Smooth muscle cell (in vitro differentiated cells): ENCODE data around the gene NDC1. TPM values are rescaled to one million over a fixed set of nuclear protein-coding genes. Genes with fewer than 3 reads are reported as not detected.

Experiments used
- DNase-seq: peaks from one replicate; lab custom pipeline; 2025; ENCODE audit not compliant: unreplicated experiment; lab: John Stamatoyannopoulos, UW
- H2AFZ ChIP-seq: fragments of 200-600 bp; sonication (generic); 2 replicates; pipeline ENCODE4 v1.6.0; 2016; ENCODE audit warnings: antibody characterized with exemption, low read depth, mild to moderate bottlenecking
- H3F3A ChIP-seq: fragments of 200-600 bp; sonication (generic); 2 replicates; pipeline ENCODE4 v1.6.0; 2017; ENCODE audit warnings: antibody characterized with exemption, low read depth
- H3K27ac ChIP-seq: fragments of 200-600 bp; sonication (generic); 2 replicates; pipeline ENCODE4 v1.5.1; 2016; ENCODE audit warnings: low read depth, mild to moderate bottlenecking
- H3K27me3 ChIP-seq: fragments of 200-600 bp; sonication (generic); 2 replicates; pipeline ENCODE4 v1.6.1; 2016; ENCODE audit warnings: low read depth, mild to moderate bottlenecking
- H3K36me3 ChIP-seq: fragments of 200-600 bp; sonication (generic); 2 replicates; pipeline ENCODE4 v1.5.1; 2016; ENCODE audit warnings: low read depth
- H3K4me1 ChIP-seq: fragments of 200-600 bp; sonication (generic); 2 replicates; pipeline ENCODE4 v1.5.1; 2016; ENCODE audit warnings: low read depth
- H3K4me2 ChIP-seq: fragments of 200-600 bp; sonication (generic); 2 replicates; pipeline ENCODE4 v1.6.0; 2016; ENCODE audit warnings: mild to moderate bottlenecking
- H3K4me3 ChIP-seq: fragments of 200-600 bp; sonication (generic); 2 replicates; pipeline ENCODE4 v1.5.1; 2016; ENCODE audit warnings: mild to moderate bottlenecking
- H3K79me2 ChIP-seq: fragments of 200-600 bp; sonication (generic); 2 replicates; pipeline ENCODE4 v1.6.0; 2016; ENCODE audit warnings: low read depth, mild to moderate bottlenecking
- H3K9ac ChIP-seq: fragments of 200-600 bp; sonication (generic); 2 replicates; pipeline ENCODE4 v1.6.0; 2016; ENCODE audit warnings: low read depth
- H3K9me3 ChIP-seq: fragments of 200-600 bp; sonication (generic); replicated peaks from 2 replicates; pipeline ENCODE4 v1.5.1; 2016; ENCODE audit warnings: low read depth
- H4K20me1 ChIP-seq: fragments of 200-600 bp; sonication (generic); 2 replicates; pipeline ENCODE4 v1.6.0; 2016; ENCODE audit warnings: low read depth
- CTCF ChIP-seq: fragments of 200-600 bp; sonication (generic); IDR thresholded peaks from 2 replicates; pipeline ENCODE4 v1.5.1; 2017; ENCODE audit warnings: borderline replicate concordance, mild to moderate bottlenecking, antibody characterized with exemption; ENCODE audit not compliant: insufficient read depth, poor library complexity, severe bottlenecking
- WGBS: methylation state at CpG from one replicate; pipeline ENCODE4 v1.1.7; 2016; ENCODE audit warnings: low lambda C conversion rate; 5-methylcytosine and 5-hydroxymethylcytosine counted together
- polyA plus RNA-seq: library from polyadenylated mRNA; unstranded; fragments of >200 nt; fragmentation: Nextera tagmentation; extraction: Ambion mirVana; gene quantifications from 2 replicates; pipeline ENCODE4 v1.2.1, GENCODE V29; 2016
- small RNA-seq: library from RNA; depleted of rRNA; stranded (forward); fragments of <200 nt; gene quantifications from one replicate; pipeline ENCODE3, GENCODE V24; 2014
- total RNA-seq: library from RNA; depleted of rRNA; stranded (reverse); fragments of >200 nt; gene quantifications from 2 replicates; pipeline ENCODE4 v1.2.3, GENCODE V29; 2014

The NDC1 gene
- total and polyA plus RNA-seq, 2 experiments from 2014 or later, result 5.5 to 20.2 TPM

GRCh38 chr1:53717025-53717804 is 120.9 kb downstream of the NDC1 start:
- no peaks in the 10 kb centered on the region for H3K27me3 ChIP-seq
- no peak overlapping the region for H3K4me2 ChIP-seq
- no peaks in the 10 kb centered on the region for H3F3A ChIP-seq
- no peak overlapping the region for H2AFZ ChIP-seq
- WGBS, result 89% methylated on average over 6 of the region's 6 CpGs
- H3K9me3 ChIP-seq, result no peaks in the 10 kb centered on the region
- no peak overlapping the region for H3K27ac ChIP-seq
- no peak overlapping the region for H3K9ac ChIP-seq
- H4K20me1 ChIP-seq, result no peaks in the 10 kb centered on the region
- H3K4me1 ChIP-seq, result no peaks in the 10 kb centered on the region
- no peak for TF ChIP-seq CTCF
- no peaks in the 10 kb centered on the region for H3K36me3 ChIP-seq
- no peak for DNase-seq
- no peak overlapping the region for H3K4me3 ChIP-seq
- no peaks in the 10 kb centered on the region for H3K79me2 ChIP-seq

GRCh38 chr1:53716150-53716549 is 121.9 kb downstream of the NDC1 start:
- H3K27ac ChIP-seq, result no peak overlapping the region
- no peaks in the 10 kb centered on the region for H3F3A ChIP-seq
- WGBS, result 97% methylated on average over 5 of the region's 5 CpGs
- H3K79me2 ChIP-seq, result no peaks in the 10 kb centered on the region
- TF ChIP-seq CTCF, result no peak
- H2AFZ ChIP-seq, result no peak overlapping the region
- H3K36me3 ChIP-seq, result no peaks in the 10 kb centered on the region
- no peak overlapping the region for H3K9ac ChIP-seq
- no peak overlapping the region for H3K4me2 ChIP-seq
- no peaks in the 10 kb centered on the region for H3K4me1 ChIP-seq
- H4K20me1 ChIP-seq, result no peaks in the 10 kb centered on the region
- no peak for DNase-seq
- H3K9me3 ChIP-seq, result no peaks in the 10 kb centered on the region
- H3K27me3 ChIP-seq, result no peaks in the 10 kb centered on the region
- H3K4me3 ChIP-seq, result no peak overlapping the region

GRCh38 chr1:53715478-53715877 is 122.6 kb downstream of the NDC1 start:
- H3F3A ChIP-seq, result no peaks in the 10 kb centered on the region
- no peaks in the 10 kb centered on the region for H3K4me1 ChIP-seq
- TF ChIP-seq CTCF, result peak; percentile 42
- H3K36me3 ChIP-seq, result no peaks in the 10 kb centered on the region
- no peak overlapping the region for H2AFZ ChIP-seq
- no peak overlapping the region for H3K9ac ChIP-seq
- no peaks in the 10 kb centered on the region for H3K27me3 ChIP-seq
- H3K27ac ChIP-seq, result no peak overlapping the region
- H3K79me2 ChIP-seq, result no peaks in the 10 kb centered on the region
- no peak overlapping the region for H3K4me2 ChIP-seq
- DNase-seq, result no peak
- no peaks in the 10 kb centered on the region for H3K9me3 ChIP-seq
- WGBS, result 54% methylated on average over 11 of the region's 11 CpGs
- peaks cover 1% of the 10 kb centered on the region for H4K20me1 ChIP-seq
- H3K4me3 ChIP-seq, result no peak overlapping the region

Small RNAs within 50 kb of the gene (small RNA-seq; reads per million reads assigned to genes)
- gene AL049745.1 (not detected), gene RF00418 (not detected)

Other genes with a start within 250 kb of the NDC1 start
- 0.36 and 1.1 TPM in 2 replicates for gene GLIS1, start 99.1 kb downstream of the NDC1 start, total RNA-seq
- 4.9 and 6.2 TPM in 2 replicates for gene GLIS1, start 99.1 kb downstream of the NDC1 start, polyA plus RNA-seq
- gene YIPF1, start 51.5 kb upstream of the NDC1 start, total RNA-seq, result 44.2 and 45.9 TPM in 2 replicates
- gene YIPF1, start 51.5 kb upstream of the NDC1 start, polyA plus RNA-seq, result 32.4 and 33.0 TPM in 2 replicates
- not detected in 2 replicates for gene DIO1, start 55.9 kb upstream of the NDC1 start, total RNA-seq
- 0.16 TPM in 1 of 2 replicates, not detected in the other for gene DIO1, start 55.9 kb upstream of the NDC1 start, polyA plus RNA-seq
- gene IFT25, start 107.4 kb upstream of the NDC1 start, total RNA-seq, result 23.3 and 27.4 TPM in 2 replicates
- 45.1 and 46.3 TPM in 2 replicates for gene IFT25, start 107.4 kb upstream of the NDC1 start, polyA plus RNA-seq
- 36.5 and 56.2 TPM in 2 replicates for gene LRRC42, start 108.1 kb upstream of the NDC1 start, total RNA-seq
- gene LRRC42, start 108.1 kb upstream of the NDC1 start, polyA plus RNA-seq, result 37.0 and 38.0 TPM in 2 replicates
- not detected in 2 replicates for gene LDLRAD1, start 179.9 kb upstream of the NDC1 start, total RNA-seq
- gene LDLRAD1, start 179.9 kb upstream of the NDC1 start, polyA plus RNA-seq, result not detected in 2 replicates
- gene TMEM59, start 214.9 kb upstream of the NDC1 start, total RNA-seq, result 358 and 402 TPM in 2 replicates
- gene TMEM59, start 214.9 kb upstream of the NDC1 start, polyA plus RNA-seq, result 427 and 444 TPM in 2 replicates
- gene TCEANC2, start 215.3 kb upstream of the NDC1 start, total RNA-seq, result 2.1 and 4.9 TPM in 2 replicates
- gene TCEANC2, start 215.3 kb upstream of the NDC1 start, polyA plus RNA-seq, result 2.3 and 4.6 TPM in 2 replicates